Urothelium cell line (cell line): ENCODE data around the gene LARGE1.

Experiments used
- DNase-seq: peaks from one replicate; pipeline ENCODE4 v3.0.0; 2011; ENCODE audit warnings: low spot score, mixed read lengths
- FAIRE-seq: peaks from 2 replicates; lab custom pipeline; 2011; peaks lifted over from hg19 to GRCh38; lab: Jason Lieb, UNC

The LARGE1 gene

GRCh38 chr22:33682927-33683326 lies 237.3 kb downstream of the LARGE1 start:
- DNase-seq (no peak), FAIRE-seq (no peak)

- DNase-seq (no peak), FAIRE-seq (no peak)
Observed at GRCh38 chr22:33680632-33681031, 239.6 kb downstream of the LARGE1 start.

- DNase-seq (no peak), FAIRE-seq (no peak)
Observed at GRCh38 chr22:33678523-33678922, 241.8 kb downstream of the LARGE1 start.

GRCh38 chr22:33677536-33677935 lies 242.7 kb downstream of the LARGE1 start:
- FAIRE-seq: no peak
- DNase-seq: no peak

- FAIRE-seq (no peak), DNase-seq (no peak)
Observed at GRCh38 chr22:33674357-33674756, 245.9 kb downstream of the LARGE1 start.

- FAIRE-seq (no peak), DNase-seq (no peak)
Observed at GRCh38 chr22:33669746-33670145, 250.5 kb downstream of the LARGE1 start.

GRCh38 chr22:33666961-33667619 lies 253.2 kb downstream of the LARGE1 start:
- DNase-seq (no peak), FAIRE-seq (no peak)

- DNase-seq: no peak
- FAIRE-seq: no peak
Observed at GRCh38 chr22:33666279-33666960, 253.9 kb downstream of the LARGE1 start.

- FAIRE-seq (no peak), DNase-seq (no peak)
Observed at GRCh38 chr22:33659448-33659847, 260.8 kb downstream of the LARGE1 start.

- DNase-seq (no peak), FAIRE-seq (no peak)
Observed at GRCh38 chr22:33658775-33659174, 261.5 kb downstream of the LARGE1 start.

GRCh38 chr22:33657670-33658069 lies 262.6 kb downstream of the LARGE1 start:
- FAIRE-seq (no peak), DNase-seq (no peak)

GRCh38 chr22:33656808-33657628 lies 263.3 kb downstream of the LARGE1 start:
- no peak for FAIRE-seq

GRCh38 chr22:33654173-33654895 lies 265.9 kb downstream of the LARGE1 start:
- FAIRE-seq (no peak), DNase-seq (no peak)

More at GRCh38 chr22:33656808-33657628, 263.3 kb downstream of the LARGE1 start:
- DNase-seq: no peak

- DNase-seq: no peak
- no peak for FAIRE-seq
Observed at GRCh38 chr22:33653532-33654063, 266.7 kb downstream of the LARGE1 start.

GRCh38 chr22:33652615-33653014 lies 267.7 kb downstream of the LARGE1 start:
- DNase-seq: peak; percentile 55
- no peak for FAIRE-seq

- FAIRE-seq (no peak), DNase-seq (no peak)
Observed at GRCh38 chr22:33650244-33650643, 270.0 kb downstream of the LARGE1 start.

GRCh38 chr22:33648478-33648877 lies 271.8 kb downstream of the LARGE1 start:
- FAIRE-seq (no peak), DNase-seq (no peak)

GRCh38 chr22:33640900-33641299 lies 279.4 kb downstream of the LARGE1 start:
- DNase-seq (no peak), FAIRE-seq (no peak)

GRCh38 chr22:33639588-33640254 lies 280.6 kb downstream of the LARGE1 start:
- FAIRE-seq (no peak), DNase-seq (no peak)

GRCh38 chr22:33635766-33636165 lies 284.5 kb downstream of the LARGE1 start:
- no peak for DNase-seq
- no peak for FAIRE-seq
